GM12878 (cell line): ENCODE measurements around the gene NUDCD3. TPM values are rescaled to one million over a fixed set of nuclear protein-coding genes. Genes with fewer than 3 reads are reported as not detected.

Experiments used
- ATAC-seq: fragments of 200-7000 bp; cut with Tn5 transposase; 3 replicates; pipeline ENCODE4 v1.9.1; 2020; ENCODE audit warnings: mild to moderate bottlenecking, moderate library complexity
- BruUV-seq: library from RNA; stranded (reverse); fragments of 400-500 nt; replicated peaks from 2 replicates; lab custom pipeline; 2021; lab: Mats Ljungman, UMichigan
- CTCF ChIA-PET: fragments of 300-600 bp; sonication (Branson Sonifier 250); formaldehyde crosslinking; extraction: SDS; loops from one replicate; lab custom pipeline; 2021; ENCODE audit warnings: inconsistent platforms; lab: Yijun Ruan, JAX
- POLR2A ChIA-PET: fragments of 350-600 bp; formaldehyde crosslinking; extraction: SDS; loops from one replicate; lab custom pipeline; 2021; ENCODE audit warnings: inconsistent platforms; lab: Charles Lee
- RAD21 ChIA-PET: fragments of 300-600 bp; sonication (Branson Sonifier 250); formaldehyde crosslinking; loops from one replicate; lab custom pipeline; 2023; ENCODE audit warnings: antibody characterized with exemption; ENCODE audit not compliant: unreplicated experiment; lab: Charles Lee
- SMC1A ChIA-PET: fragments of 300-600 bp; sonication (Branson Sonifier 250); formaldehyde crosslinking; loops from one replicate; lab custom pipeline; 2023; ENCODE audit not compliant: unreplicated experiment, uncharacterized antibody; lab: Charles Lee
- DNase-seq: peaks from one replicate; pipeline ENCODE4 v3.0.0-alpha.2; 2011; ENCODE audit warnings: low read depth, low spot score
- FAIRE-seq: peaks from 3 replicates; lab custom pipeline; 2011; peaks lifted over from hg19 to GRCh38; lab: Jason Lieb, UNC
- H2AFZ ChIP-seq: 2 replicates; pipeline ENCODE4 v1.6.0; 2011; ENCODE audit warnings: low read depth, low read length, control low read depth; ENCODE audit not compliant: control insufficient read depth
- H3K27ac ChIP-seq: 2 replicates; pipeline ENCODE4 v1.5.1; 2011; ENCODE audit warnings: control low read depth; ENCODE audit not compliant: control insufficient read depth, insufficient read depth
- H3K27me3 ChIP-seq, 2 experiments: replicated peaks in 1 of 2; 2 replicates each; pipeline versions ENCODE4 v1.6.0 to v1.6.1; 2011; ENCODE audit warnings: low read length in 1 of 2; ENCODE audit not compliant: control insufficient read depth in 2 of 2, insufficient read depth in 2 of 2
- H3K36me3 ChIP-seq, 2 experiments: 2 replicates each; pipeline ENCODE4 v1.5.1; 2011; ENCODE audit warnings: low read length in 1 of 2; ENCODE audit not compliant: control insufficient read depth in 2 of 2, insufficient read depth in 2 of 2
- H3K4me1 ChIP-seq: 2 replicates; pipeline ENCODE4 v1.6.1; 2011; ENCODE audit warnings: mild to moderate bottlenecking, low read length, moderate library complexity, mixed read lengths; ENCODE audit not compliant: control insufficient read depth, insufficient read depth
- H3K4me2 ChIP-seq: 2 replicates; pipeline ENCODE4 v1.6.0; 2011; ENCODE audit warnings: control low read depth; ENCODE audit not compliant: control insufficient read depth, insufficient read depth
- H3K4me3 ChIP-seq: fragments of 200-600 bp; sonication (generic); 2 replicates; pipeline ENCODE4 v1.5.1; 2016
- H3K79me2 ChIP-seq: 2 replicates; pipeline ENCODE4 v1.6.0; 2011; ENCODE audit warnings: low read length; ENCODE audit not compliant: control insufficient read depth, insufficient read depth
- H3K9ac ChIP-seq: 2 replicates; pipeline ENCODE4 v1.8.0; 2011; ENCODE audit warnings: low read length, control low read depth, mixed read lengths; ENCODE audit not compliant: control insufficient read depth, insufficient read depth
- H3K9me3 ChIP-seq: replicated peaks from 3 replicates; pipeline ENCODE4 v1.5.1; 2011; ENCODE audit warnings: mild to moderate bottlenecking, low read length; ENCODE audit not compliant: control insufficient read depth, insufficient read depth
- H4K20me1 ChIP-seq: 2 replicates; pipeline ENCODE4 v1.6.0; 2011; ENCODE audit not compliant: control insufficient read depth, insufficient read depth
- ASH2L ChIP-seq: fragments of 300-600, 200-600 bp; sonication (generic); IDR thresholded peaks from 2 replicates; pipeline ENCODE4 v1.6.1; 2017; ENCODE audit warnings: low read depth, mild to moderate bottlenecking, borderline replicate concordance
- BCL3 ChIP-seq: IDR thresholded peaks from 2 replicates; pipeline ENCODE4 v1.6.1; 2011; ENCODE audit warnings: borderline replicate concordance, low read depth, mild to moderate bottlenecking, moderate library complexity, low read length; ENCODE audit not compliant: insufficient read depth, poor library complexity, severe bottlenecking
- CUX1 ChIP-seq: IDR thresholded peaks from 2 replicates; pipeline ENCODE4 v1.6.1; 2012; ENCODE audit warnings: improper control_type of control experiment, low read depth, low read length; ENCODE audit not compliant: insufficient replicate concordance
- ESRRA ChIP-seq: IDR thresholded peaks from 2 replicates; pipeline ENCODE4 v1.6.1; 2012; ENCODE audit warnings: mild to moderate bottlenecking, low read length, improper control_type of control experiment
- EZH2 ChIP-seq: IDR thresholded peaks from 2 replicates; pipeline ENCODE4 v1.6.1; 2012; ENCODE audit warnings: low read depth, mild to moderate bottlenecking, control low read depth, inconsistent platforms, low read length, borderline replicate concordance; ENCODE audit not compliant: control insufficient read depth
- GABPA ChIP-seq: IDR thresholded peaks from 2 replicates; pipeline ENCODE4 v1.6.1; 2014; ENCODE audit warnings: antibody characterized with exemption, low read depth, mild to moderate bottlenecking, inconsistent platforms
- IRF3 ChIP-seq: fragments of 450-650 bp; IDR thresholded peaks from 2 replicates; pipeline ENCODE4 v1.6.1; 2014; ENCODE audit warnings: mild to moderate bottlenecking
- NFXL1 ChIP-seq: fragments of 450-650 bp; IDR thresholded peaks from 2 replicates; pipeline ENCODE4 v1.6.1; 2017; ENCODE audit warnings: antibody characterized with exemption, mild to moderate bottlenecking, borderline replicate concordance
- NR2C2 ChIP-seq: IDR thresholded peaks from 2 replicates; pipeline ENCODE4 v1.6.1; 2011; ENCODE audit warnings: borderline replicate concordance, low read depth; ENCODE audit not compliant: control insufficient read depth, insufficient read length
- POLR2AphosphoS5 ChIP-seq: IDR thresholded peaks from 2 replicates; pipeline ENCODE4 v1.6.1; 2011; ENCODE audit warnings: mild to moderate bottlenecking, low read length, inconsistent platforms
- SIX5 ChIP-seq: IDR thresholded peaks from 2 replicates; pipeline ENCODE4 v1.6.1; 2011; ENCODE audit warnings: mild to moderate bottlenecking, low read depth, low read length, moderate library complexity; ENCODE audit not compliant: severe bottlenecking
- SPI1 ChIP-seq: IDR thresholded peaks from 2 replicates; pipeline ENCODE4 v1.6.1; 2011; ENCODE audit warnings: low read depth, mild to moderate bottlenecking, low read length, moderate library complexity, borderline replicate concordance; ENCODE audit not compliant: insufficient read depth
- STAT1 ChIP-seq: fragments of 450-650 bp; conservative IDR thresholded peaks from 2 replicates; pipeline ENCODE4 v1.6.1; 2014; ENCODE audit warnings: antibody characterized with exemption, mild to moderate bottlenecking
- WGBS: methylation state at CpG from one replicate; pipeline ENCODE4 v1.1.6; 2016; ENCODE audit warnings: low lambda C conversion rate; ENCODE audit not compliant: insufficient replicate concordance, insufficient coverage; ENCODE audit errors: missing lambda C conversion rate; 5-methylcytosine and 5-hydroxymethylcytosine counted together
- in situ Hi-C: fragments of 300-500 bp; cut with MboI; formaldehyde crosslinking; loops from 9 replicates; pipeline ENCODE4 v1.14.3; 2018; ENCODE audit warnings: mixed read lengths
- intact Hi-C: fragments of 100-400 bp; cut with micrococcal nuclease; formaldehyde crosslinking; loops from one replicate; pipeline ENCODE4 v1.14.2; 2022; ENCODE audit not compliant: unreplicated experiment
- polyA plus RNA-seq, 11 experiments: library from polyadenylated mRNA; depleted of rRNA in 4 of 11; unstranded in 6 of 11; stranded (reverse) in 5 of 11; fragments of >200 nt; fragmentation: Nextera tagmentation in 4 of 11; fragmentation: Illumina TruSeq in 1 of 11; extraction: Ambion mirVana in 4 of 11; extraction: Trizol in 1 of 11; gene quantifications; 1 replicate in 1 of 11; 2 replicates in 10 of 11; pipeline versions ENCODE4 v1.2.1 to v1.2.3, GENCODE V29; 2011 to 2016; ENCODE audit warnings: inconsistent platforms in 2 of 11, missing spikeins in 2 of 11, low read depth in 1 of 11
- total RNA-seq, 4 experiments: library from RNA; depleted of rRNA in 3 of 4; stranded (reverse); fragments of >200 nt in 3 of 4; fragmentation: Illumina TruSeq in 1 of 4; extraction: Trizol in 1 of 4; gene quantifications; 2 replicates each; pipeline versions ENCODE4 v1.2.1 to v1.2.3, GENCODE V29; 2013 to 2021
- TF ChIP-seq, protein P1 (sequence below): IDR thresholded peaks from 2 replicates; pipeline ENCODE4 v1.6.1; 2012; ENCODE audit warnings: low read depth, low read length, improper control_type of control experiment

Gene NUDCD3
- total and polyA plus RNA-seq, 10 of the 15 experiments (the other 5 are each of a cell fraction or from before 2014, with no cell fraction given), result 25.0 to 89.8 (median 46.4) TPM

DNA sequence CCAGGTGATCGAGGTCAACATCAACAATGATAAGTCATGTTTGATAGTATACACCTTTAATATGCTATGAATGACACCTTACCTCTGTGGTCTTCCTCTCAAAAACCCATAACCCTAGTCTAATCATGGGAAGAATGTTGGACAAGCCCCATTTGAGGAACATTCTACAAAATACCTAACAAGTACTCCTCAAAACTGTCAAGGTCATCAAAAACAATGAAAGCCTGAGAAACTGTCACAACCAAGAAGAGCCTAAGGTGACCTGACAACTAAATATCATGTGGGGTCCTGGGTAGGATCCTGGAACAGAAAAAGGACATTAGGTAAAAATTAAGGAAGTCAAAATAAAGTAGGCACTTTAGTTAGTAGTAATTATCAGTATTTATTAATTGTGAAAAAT, 5.9 kb upstream of the NUDCD3 start:
- Histone ChIP-seq H3K79me2 (no peaks in the 10 kb centered on the region), H3K9me3 (no peaks in the 10 kb centered on the region), H3K27me3 (no peaks in the 10 kb centered on the region), H3K36me3 (no peaks in the 10 kb centered on the region), H2AFZ (no peak overlapping the region), H3K27ac (no peak overlapping the region), H3K4me1 (no peaks in the 10 kb centered on the region), H4K20me1 (no peaks in the 10 kb centered on the region), H3K4me2 (no peak overlapping the region), H3K4me3 (no peak overlapping the region), H3K9ac (no peak overlapping the region)
- BruUV-seq, result no TSS peak
- ChIA-PET RAD21 (no interaction called here), CTCF (interaction anchor here (1.0 to 2.0 kb wide), 2 partner anchors 38 to 69 kb away, joined by 3 to 5 read pairs; no protein-coding TSS in a partner anchor), SMC1A (interaction anchor here (0.6 to 1.1 kb wide), 2 partner anchors 17 to 1239 kb away, joined by 4 read pairs; no protein-coding TSS in a partner anchor), POLR2A (no interaction called here)
- in situ Hi-C loops, result no loop called here
- DNase-seq (no peak), ATAC-seq (no peak), FAIRE-seq (no peak)
- WGBS, result 74% methylated on average over 1 of the region's 1 CpG
- intact Hi-C loops, result loop anchor here (10.0 kb wide), 1 partner anchor 482 kb away; no protein-coding TSS in a partner anchor
- TF ChIP-seq SPI1 (no peak), STAT1 (no peak), CUX1 (no peak), ASH2L (no peak), GABPA (no peak), NR2C2 (no peak), SIX5 (no peak), NFXL1 (no peak), BCL3 (no peak), EZH2 (no peak), POLR2AphosphoS5 (no peak), ESRRA (no peak), IRF3 (no peak)
- TF ChIP-seq, protein P1, sequence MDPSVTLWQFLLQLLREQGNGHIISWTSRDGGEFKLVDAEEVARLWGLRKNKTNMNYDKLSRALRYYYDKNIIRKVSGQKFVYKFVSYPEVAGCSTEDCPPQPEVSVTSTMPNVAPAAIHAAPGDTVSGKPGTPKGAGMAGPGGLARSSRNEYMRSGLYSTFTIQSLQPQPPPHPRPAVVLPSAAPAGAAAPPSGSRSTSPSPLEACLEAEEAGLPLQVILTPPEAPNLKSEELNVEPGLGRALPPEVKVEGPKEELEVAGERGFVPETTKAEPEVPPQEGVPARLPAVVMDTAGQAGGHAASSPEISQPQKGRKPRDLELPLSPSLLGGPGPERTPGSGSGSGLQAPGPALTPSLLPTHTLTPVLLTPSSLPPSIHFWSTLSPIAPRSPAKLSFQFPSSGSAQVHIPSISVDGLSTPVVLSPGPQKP, result no peak
